Lung (tissue), 12 donors: ENCODE data around the gene RXFP2. TPM values are rescaled to one million over a fixed set of nuclear protein-coding genes. Genes with fewer than 3 reads are reported as not detected.

Experiments
- ATAC-seq: fragments of 200-7000 bp; cut with Tn5 transposase; one replicate; pipeline ENCODE4 v1.9.1; 2020; ENCODE audit warnings: moderate number of reproducible peaks; ENCODE audit not compliant: insufficient read depth, low FRiP score
- DNase-seq, 3 donors: peaks; one replicate each; pipeline ENCODE4 v3.0.0-alpha.2; 2013 to 2017
- H3K27ac ChIP-seq, 2 donors: one replicate each; pipeline ENCODE4 v1.5.1; 2013; ENCODE audit warnings: mild to moderate bottlenecking in 2 of 2, moderate library complexity in 2 of 2, control low read depth in 1 of 2, inconsistent platforms in 1 of 2, low read depth in 1 of 2, low read length in 1 of 2
- H3K27me3 ChIP-seq, 3 donors: one replicate each; pipeline ENCODE4 v1.5.1; 2013; ENCODE audit warnings: low read length in 2 of 3; ENCODE audit not compliant: control insufficient read depth in 3 of 3, insufficient read depth in 3 of 3
- H3K36me3 ChIP-seq, 4 donors: one replicate each; pipeline ENCODE4 v1.5.1; 2013; ENCODE audit warnings: low read length in 4 of 4, mild to moderate bottlenecking in 1 of 4, moderate library complexity in 1 of 4; ENCODE audit not compliant: control insufficient read depth in 4 of 4, insufficient read depth in 4 of 4
- H3K4me1 ChIP-seq, 5 donors: one replicate each; pipeline ENCODE4 v1.5.1; 2013; ENCODE audit warnings: low read length in 5 of 5, mild to moderate bottlenecking in 2 of 5, moderate library complexity in 1 of 5; ENCODE audit not compliant: control insufficient read depth in 5 of 5, insufficient read depth in 5 of 5
- H3K4me3 ChIP-seq: one replicate; pipeline ENCODE4 v1.5.1; 2013; ENCODE audit warnings: mild to moderate bottlenecking, control low read depth, moderate library complexity
- H3K9ac ChIP-seq, 2 donors: one replicate each; pipeline ENCODE4 v1.5.1; 2013; ENCODE audit warnings: low read length in 2 of 2, control low read depth in 1 of 2; ENCODE audit not compliant: insufficient read depth in 1 of 2
- H3K9me3 ChIP-seq, 4 donors: one replicate each; pipeline ENCODE4 v1.5.1; 2013; ENCODE audit warnings: low read length in 3 of 4, mild to moderate bottlenecking in 1 of 4, moderate library complexity in 1 of 4; ENCODE audit not compliant: control insufficient read depth in 4 of 4, insufficient read depth in 3 of 4
- CTCF ChIP-seq: IDR thresholded peaks from 2 replicates; pipeline ENCODE4 v1.5.1; 2012; ENCODE audit warnings: mild to moderate bottlenecking; ENCODE audit errors: control extremely low read depth, extremely low read depth
- WGBS, 2 donors: extraction: QIAGEN DNeasy Blood & Tissue Kit; methylation state at CpG; one replicate each; pipeline ENCODE4 v1.1.7; 2013; 5-methylcytosine and 5-hydroxymethylcytosine counted together
- polyA plus RNA-seq, 2 donors: library from polyadenylated mRNA; stranded (reverse); fragments of 200-250 nt; gene quantifications; one replicate each; pipeline ENCODE4 v1.2.1, GENCODE V29; 2013
- total RNA-seq, 2 donors: library from RNA; depleted of rRNA in 1 of 2; stranded (reverse); fragments of >200 nt in 1 of 2; gene quantifications; one replicate each; pipeline ENCODE4 v1.2.1, GENCODE V29; 2014 to 2021
- donor health status: control.
- donor health status: control.
- donor health status: Bipolar disorder and iron deficiency.
- donor health status: healthy.
- donor health status: DM: yes; HTN: yes; CAD: no.

The RXFP2 gene
- total and polyA plus RNA-seq, 4 donors: not detected

GRCh38 chr13:31755211-31755610, 15.9 kb downstream of the RXFP2 start:
- Histone ChIP-seq H3K9ac (no peak overlapping the region), H3K4me1 (no peaks in the 10 kb centered on the region), H3K4me3 (no peak overlapping the region), H3K36me3 (no peaks in the 10 kb centered on the region), H3K27me3 (peaks cover 0 to 4% (median 0%) of the 10 kb centered on the region in 3 donors), H3K27ac (no peak overlapping the region), H3K9me3 (no peaks in the 10 kb centered on the region)
- no peak for TF ChIP-seq CTCF
- 82 to 95% methylated on average over 6 of the region's 6 CpGs for WGBS, 2 donors
- no peak for DNase-seq
- no peak for ATAC-seq

GRCh38 chr13:31755803-31756212, 16.5 kb downstream of the RXFP2 start:
- H3K9ac ChIP-seq: no peak overlapping the region
- no peaks in the 10 kb centered on the region for H3K4me1 ChIP-seq
- ATAC-seq: no peak
- no peak for DNase-seq
- no peaks in the 10 kb centered on the region for H3K9me3 ChIP-seq
- no peaks in the 10 kb centered on the region for H3K36me3 ChIP-seq
- no peak for TF ChIP-seq CTCF
- WGBS, 2 donors: 90% methylated on average over 5 of the region's 5 CpGs
- no peak overlapping the region for H3K4me3 ChIP-seq
- H3K27ac ChIP-seq: no peak overlapping the region
- peaks cover 0 to 4% (median 0%) of the 10 kb centered on the region in 3 donors for H3K27me3 ChIP-seq

DNA sequence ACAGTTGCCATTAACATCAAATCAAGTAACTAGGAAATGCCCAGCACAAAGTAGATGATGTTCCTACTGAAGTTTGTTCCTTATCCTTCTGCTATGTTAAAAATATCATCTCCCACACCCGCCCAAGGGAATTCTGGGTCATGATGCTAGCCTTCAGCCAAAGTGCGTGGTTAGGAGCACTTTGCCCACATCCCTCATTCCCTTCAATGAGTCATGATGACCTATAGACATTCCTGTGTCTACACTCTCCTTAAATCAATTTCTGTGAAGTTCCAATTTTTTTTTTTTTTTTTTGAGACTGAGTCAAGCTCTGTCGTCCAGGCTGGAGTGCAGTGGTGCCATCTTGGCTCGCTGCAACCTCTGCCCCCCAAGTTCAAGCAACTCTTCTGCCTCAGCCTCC, 17.0 kb downstream of the RXFP2 start:
- Histone ChIP-seq H3K9ac (no peak overlapping the region), H3K27ac (no peak overlapping the region), H3K36me3 (no peaks in the 10 kb centered on the region), H3K4me1 (no peaks in the 10 kb centered on the region), H3K4me3 (no peak overlapping the region), H3K9me3 (no peaks in the 10 kb centered on the region), H3K27me3 (peaks cover 0 to 4% (median 0%) of the 10 kb centered on the region in 3 donors)
- WGBS, 2 donors: 88% methylated on average over 4 of the region's 4 CpGs
- no peak for TF ChIP-seq CTCF
- DNase-seq (no peak), ATAC-seq (no peak)

- DNase-seq: no peak
- ATAC-seq: no peak
- TF ChIP-seq CTCF: no peak
- Histone ChIP-seq H3K4me1 (no peaks in the 10 kb centered on the region), H3K27me3 (no peaks in the 10 kb centered on the region), H3K4me3 (no peak overlapping the region), H3K9ac (no peak overlapping the region), H3K9me3 (no peaks in the 10 kb centered on the region), H3K36me3 (no peaks in the 10 kb centered on the region), H3K27ac (no peak overlapping the region)
- WGBS, 2 donors: 88 to 93% methylated on average over 2 of the region's 2 CpGs
These were observed 22.6 kb downstream of the RXFP2 start for GRCh38 chr13:31761951-31762350.
